CD4-positive, alpha-beta T cell treated with Interleukin-1 beta for 1 hour (primary cell): ENCODE data around the gene ARMC2.
"Not testable (repeated sequence)": the region's sequence is repeated elsewhere in the genome, so short reads cannot be mapped to it uniquely, and the experiment has no call there.

Experiments used
- DNase-seq, 2 donors: peaks; one replicate each; pipeline ENCODE4 v3.0.0-alpha.2; 2020 to 2022

Gene ARMC2

GRCh38 chr6:108848116-108848868 lies at the start of gene ARMC2:
Gene ARMC2 (plus strand): TSS chr6:108848422. CDS start chr6:108854268, 5,846 bp downstream.
- DNase-seq, result peak; percentile 89 to 91

- DNase-seq, result peak; percentile 45 to 54
These were observed 49.4 kb upstream of the ARMC2 start for GRCh38 chr6:108798670-108799353.

DNA sequence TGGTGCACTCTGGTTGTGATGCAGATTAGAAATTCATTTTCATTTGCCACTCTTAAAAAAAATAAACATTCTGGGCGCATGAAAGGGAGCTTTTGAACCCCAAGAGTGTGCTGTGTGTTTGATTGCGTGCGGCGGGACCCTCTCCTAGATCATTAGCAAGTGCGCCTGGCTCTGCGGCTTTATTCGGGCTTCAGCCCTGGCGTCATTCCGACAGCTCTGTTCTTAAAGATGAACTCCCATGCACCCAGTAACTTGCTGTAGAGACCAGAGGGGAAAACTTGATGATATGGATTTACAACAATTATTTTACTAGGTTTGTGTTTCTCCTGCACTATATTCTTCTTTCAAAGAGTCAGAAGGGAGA lies 48.9 kb upstream of the ARMC2 start:
- DNase-seq, result no peak

- DNase-seq, result no peak
These were observed 48.4 kb upstream of the ARMC2 start for GRCh38 chr6:108799791-108800190.

DNA sequence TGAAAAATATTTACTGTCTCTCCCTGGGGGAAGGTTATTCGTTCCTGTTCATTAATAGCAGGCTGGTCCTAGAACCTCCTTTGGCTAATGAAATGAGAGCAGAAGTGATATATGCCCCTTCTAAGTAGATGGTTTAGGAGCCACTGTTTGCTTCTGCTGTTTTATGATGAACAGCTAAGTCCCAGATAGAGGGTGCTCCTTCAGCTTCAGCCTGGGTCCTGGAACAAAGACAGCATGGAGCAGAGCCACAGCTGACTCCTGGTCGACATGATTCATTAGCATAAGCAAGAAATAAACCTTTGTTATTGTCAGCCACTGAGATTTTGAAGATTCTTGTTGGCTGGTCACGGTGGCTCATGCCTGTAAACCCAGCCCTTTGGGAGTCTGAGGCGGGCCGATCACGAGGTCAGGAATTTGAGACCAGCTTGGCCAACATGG lies 47.8 kb upstream of the ARMC2 start:
- DNase-seq, result no peak

DNA sequence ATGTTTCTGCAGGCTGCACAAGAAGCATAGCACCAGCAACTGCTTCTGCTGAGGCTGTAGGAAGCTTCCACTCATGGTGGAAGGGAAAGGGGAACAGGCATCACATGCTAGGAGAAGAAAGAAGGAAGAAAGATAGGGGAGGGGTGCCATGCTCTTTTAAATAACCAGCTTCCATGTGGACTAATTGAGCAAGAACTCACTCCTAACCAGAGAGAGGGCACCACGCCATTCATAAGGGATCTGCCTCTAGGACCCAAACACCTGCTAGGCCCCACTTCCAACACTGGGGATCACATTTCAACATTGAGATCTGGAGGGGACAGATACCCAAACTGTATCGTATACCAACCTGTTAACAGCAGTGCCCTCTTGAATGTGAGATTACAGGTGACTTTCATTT lies 46.9 kb upstream of the ARMC2 start:
- no peak for DNase-seq

DNA sequence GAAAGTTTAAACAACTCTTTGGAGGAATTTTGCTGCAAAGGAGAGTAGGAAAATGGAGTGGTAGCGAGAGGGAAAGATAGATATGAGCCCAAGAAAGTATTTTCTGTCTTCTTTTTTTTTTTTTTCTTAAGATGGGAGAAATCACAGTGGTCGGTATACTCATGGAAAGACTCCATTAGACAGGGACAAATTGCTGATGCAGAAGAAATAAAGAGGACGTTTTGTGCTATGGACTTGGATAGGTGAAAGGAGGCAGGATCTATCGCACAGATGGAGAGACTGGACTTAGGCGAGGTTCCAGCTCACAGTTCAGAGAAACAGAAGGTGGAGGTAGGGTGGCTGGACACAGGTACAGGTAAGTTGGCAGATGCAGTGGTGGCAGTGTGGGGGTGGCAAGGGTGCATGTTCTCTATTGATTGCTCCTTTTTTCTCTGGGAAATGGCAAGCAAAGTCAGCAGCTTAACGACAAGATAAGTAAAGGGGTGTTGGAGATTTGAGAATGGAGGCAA lies 44.2 kb upstream of the ARMC2 start:
- no peak for DNase-seq

- DNase-seq, result no peak
These were observed 43.3 kb upstream of the ARMC2 start for GRCh38 chr6:108804956-108805355.

GRCh38 chr6:108805611-108806167 lies 42.5 kb upstream of the ARMC2 start:
- DNase-seq, result no peak

- DNase-seq, result no peak
These were observed 42.1 kb upstream of the ARMC2 start for GRCh38 chr6:108806171-108806570.

DNA sequence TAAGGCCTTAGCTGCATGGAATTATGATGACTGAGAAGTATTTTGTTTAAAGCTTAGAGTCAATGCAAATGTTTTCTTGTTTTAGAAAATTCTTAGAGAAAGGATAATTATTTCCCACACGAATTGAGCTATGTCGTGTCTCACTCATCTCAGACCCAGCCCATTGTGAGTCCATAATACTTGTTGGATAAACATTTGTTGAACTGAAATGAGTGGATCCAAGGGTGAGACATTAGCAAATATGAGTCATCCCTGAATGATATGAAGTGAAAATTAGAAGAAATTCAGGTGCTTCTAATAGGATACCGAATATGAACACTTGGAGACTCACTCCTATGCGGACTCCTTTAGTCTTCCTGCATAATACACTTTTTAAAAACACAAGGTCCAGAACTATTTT lies 41.6 kb upstream of the ARMC2 start:
- no peak for DNase-seq

- DNase-seq, result no peak
These were observed 40.3 kb upstream of the ARMC2 start for GRCh38 chr6:108807928-108808327.

GRCh38 chr6:108809211-108809610 lies 39.0 kb upstream of the ARMC2 start:
- DNase-seq, result no peak

DNA sequence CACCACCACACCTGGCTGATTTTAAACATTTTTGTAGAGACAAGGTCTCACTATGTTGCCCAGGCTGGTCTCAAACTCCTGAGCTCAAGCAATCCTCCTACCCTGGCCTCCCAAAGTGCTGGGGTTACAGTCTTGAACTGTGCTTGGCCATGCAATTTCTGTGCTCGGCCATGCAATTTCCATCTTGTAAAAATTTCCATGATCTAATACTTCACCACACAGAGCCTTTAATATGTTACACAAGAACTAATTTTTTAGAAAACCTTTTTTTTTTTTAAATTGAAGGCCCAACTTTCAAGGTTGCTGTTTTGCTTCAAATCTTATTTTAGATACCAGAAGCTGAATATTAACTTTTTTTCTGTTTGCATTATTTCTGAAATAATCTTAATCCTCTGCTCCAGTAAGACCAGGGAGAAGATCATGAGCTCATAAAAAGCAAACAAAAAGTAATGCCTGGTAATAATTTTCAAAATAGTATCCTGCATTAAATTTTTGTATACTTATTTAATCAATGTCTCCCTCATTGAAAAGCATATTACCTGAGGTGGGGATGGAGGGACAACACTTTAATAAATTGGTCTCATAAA lies 38.1 kb upstream of the ARMC2 start:
- no peak for DNase-seq

DNA sequence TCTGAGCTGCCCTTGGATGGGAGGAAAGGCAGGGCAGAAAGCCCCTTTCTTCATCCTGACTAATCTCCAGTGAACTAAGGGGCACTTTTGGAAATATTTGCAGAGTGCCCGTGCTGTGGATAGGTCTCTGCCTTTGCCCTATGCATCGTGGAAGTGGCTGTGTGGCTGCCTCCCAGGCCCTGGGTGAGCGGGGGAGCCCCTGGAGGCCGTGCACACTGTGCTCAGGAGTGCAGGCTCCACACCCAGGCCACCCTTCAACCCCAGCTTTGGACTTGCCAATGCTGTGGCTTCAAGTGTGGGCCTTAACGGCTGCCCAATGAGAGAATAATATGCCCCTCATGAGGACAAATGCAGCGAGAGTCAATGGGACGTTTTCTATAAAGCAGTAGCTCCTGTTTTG lies 36.7 kb upstream of the ARMC2 start:
- DNase-seq, result no peak

- not testable (repeated sequence) for DNase-seq
These were observed 35.0 kb upstream of the ARMC2 start for GRCh38 chr6:108813218-108813617.

GRCh38 chr6:108817276-108817675 lies 30.9 kb upstream of the ARMC2 start:
- not testable (repeated sequence) for DNase-seq

- no peak for DNase-seq
These were observed 28.2 kb upstream of the ARMC2 start for GRCh38 chr6:108820006-108820405.

DNA sequence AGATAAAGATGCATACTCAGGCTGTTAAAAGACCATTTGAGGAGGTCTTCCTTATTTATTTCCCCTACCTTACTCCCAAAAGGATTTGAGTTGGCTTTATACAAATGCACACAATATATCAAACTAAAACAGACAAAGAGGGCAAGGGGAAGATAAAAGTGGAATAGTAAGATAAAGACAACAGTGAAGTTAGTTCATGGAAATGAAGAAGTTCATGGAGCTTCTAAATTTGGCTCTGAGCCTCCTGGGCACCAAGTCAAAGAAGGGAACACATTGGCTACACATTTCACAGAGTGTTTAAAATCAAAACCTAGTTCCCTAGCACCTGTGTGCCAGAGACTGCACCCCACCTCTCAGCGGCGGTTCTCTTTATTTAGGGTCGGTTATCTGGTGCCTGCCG lies 25.8 kb upstream of the ARMC2 start:
- DNase-seq, result no peak

DNA sequence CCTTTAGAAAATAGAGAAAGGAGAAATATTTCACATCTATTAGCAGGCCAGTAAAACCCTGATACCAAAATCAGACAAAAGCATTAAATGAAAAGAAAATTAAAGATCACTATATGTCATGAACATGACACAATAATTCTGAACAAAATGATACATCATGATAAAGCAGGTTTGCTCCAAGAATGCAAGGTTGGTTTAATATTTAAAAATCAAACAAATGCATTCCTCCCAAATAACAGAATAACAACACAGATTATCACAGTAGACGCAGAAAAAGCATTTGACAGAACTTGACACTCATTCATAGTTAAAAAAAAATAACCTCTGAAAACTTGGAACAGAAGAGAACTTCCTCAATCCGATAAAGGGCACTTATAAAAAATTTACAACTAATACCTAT lies 22.9 kb upstream of the ARMC2 start:
- no peak for DNase-seq

DNA sequence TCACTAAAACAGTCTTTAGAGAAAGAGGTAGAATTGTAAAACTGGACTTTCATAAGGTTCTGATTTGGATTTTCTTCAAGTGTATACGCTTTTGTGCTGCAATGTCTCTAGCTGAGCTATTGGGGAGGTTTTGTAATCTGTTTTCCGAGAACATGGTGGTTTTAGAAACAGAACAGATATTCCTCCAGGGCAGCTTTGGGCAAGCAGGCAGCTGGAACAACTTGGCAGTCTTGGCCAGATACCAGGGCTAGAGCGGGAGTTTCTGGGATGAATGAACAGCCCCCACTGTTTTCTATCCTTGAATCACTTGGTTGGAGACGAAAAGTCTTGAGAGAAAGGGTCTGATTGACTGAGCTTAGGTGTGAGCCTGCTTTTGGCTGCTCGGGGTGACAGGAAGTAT lies 17.1 kb upstream of the ARMC2 start:
- no peak for DNase-seq

- no peak for DNase-seq
These were observed 15.5 kb upstream of the ARMC2 start for GRCh38 chr6:108832738-108833137.

GRCh38 chr6:108835218-108835850 lies 12.9 kb upstream of the ARMC2 start:
- peak; percentile 85 for DNase-seq
